GM13976 (cell line): ENCODE data around the gene LMOD1.

Source experiments
- DNase-seq: peaks from one replicate; pipeline ENCODE4 v3.0.0; 2012; ENCODE audit warnings: low spot score
- in situ Hi-C: fragments of 300-500 bp; cut with MboI; formaldehyde crosslinking; loops from one replicate; pipeline ENCODE4 v1.12.0; 2022; ENCODE audit warnings: low sequenced_read_pairs, mixed read lengths, inconsistent platforms; ENCODE audit not compliant: unreplicated experiment
- TF ChIP-seq, protein P1 (sequence below): IDR thresholded peaks from 2 replicates; pipeline ENCODE4 v1.5.1; 2012; ENCODE audit warnings: borderline replicate concordance, mild to moderate bottlenecking; ENCODE audit not compliant: insufficient read depth; ENCODE audit errors: extremely low read depth, missing control alignments, control extremely low read depth

Gene LMOD1

DNA sequence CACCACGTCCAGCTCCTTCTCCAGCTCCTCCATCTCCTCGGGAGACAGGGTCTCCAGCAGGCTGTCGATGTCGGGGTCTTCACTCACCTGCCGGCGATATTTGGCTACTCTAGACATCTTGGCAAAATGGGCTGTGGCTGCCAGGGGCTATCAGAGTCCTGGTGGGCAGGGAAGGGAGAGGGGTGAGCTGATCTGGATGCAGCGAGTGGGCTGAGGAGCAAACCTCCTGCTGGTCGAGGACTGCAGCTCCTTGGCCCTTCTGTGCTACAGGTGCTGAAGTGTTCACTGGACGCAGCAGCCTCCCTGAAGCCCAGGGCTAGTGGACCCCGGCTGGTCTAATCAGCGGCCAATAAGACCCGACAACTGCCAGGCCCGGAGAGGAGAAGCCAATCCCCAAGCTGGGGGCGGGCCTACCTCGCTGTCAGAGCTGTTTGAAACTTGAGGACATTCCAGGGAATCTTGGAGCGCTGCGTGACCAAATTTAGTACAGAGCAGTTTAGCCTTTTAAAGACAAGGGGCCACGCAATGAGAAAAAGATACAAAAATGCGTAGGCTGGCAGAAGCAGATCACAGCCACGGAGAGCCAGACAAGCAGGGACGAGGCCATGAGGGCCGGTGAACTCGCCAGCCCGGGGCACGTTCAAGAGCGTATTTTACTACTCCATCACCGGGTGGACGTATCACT, at the start of gene LMOD1:
LMOD1 (minus strand) TSS at position 325 of the 685 bp plus-strand sequence; CDS start at position 117, 208 bp downstream.
- in situ Hi-C loops = no loop called here
- DNase-seq = peak; percentile 33
- TF ChIP-seq, protein P1, sequence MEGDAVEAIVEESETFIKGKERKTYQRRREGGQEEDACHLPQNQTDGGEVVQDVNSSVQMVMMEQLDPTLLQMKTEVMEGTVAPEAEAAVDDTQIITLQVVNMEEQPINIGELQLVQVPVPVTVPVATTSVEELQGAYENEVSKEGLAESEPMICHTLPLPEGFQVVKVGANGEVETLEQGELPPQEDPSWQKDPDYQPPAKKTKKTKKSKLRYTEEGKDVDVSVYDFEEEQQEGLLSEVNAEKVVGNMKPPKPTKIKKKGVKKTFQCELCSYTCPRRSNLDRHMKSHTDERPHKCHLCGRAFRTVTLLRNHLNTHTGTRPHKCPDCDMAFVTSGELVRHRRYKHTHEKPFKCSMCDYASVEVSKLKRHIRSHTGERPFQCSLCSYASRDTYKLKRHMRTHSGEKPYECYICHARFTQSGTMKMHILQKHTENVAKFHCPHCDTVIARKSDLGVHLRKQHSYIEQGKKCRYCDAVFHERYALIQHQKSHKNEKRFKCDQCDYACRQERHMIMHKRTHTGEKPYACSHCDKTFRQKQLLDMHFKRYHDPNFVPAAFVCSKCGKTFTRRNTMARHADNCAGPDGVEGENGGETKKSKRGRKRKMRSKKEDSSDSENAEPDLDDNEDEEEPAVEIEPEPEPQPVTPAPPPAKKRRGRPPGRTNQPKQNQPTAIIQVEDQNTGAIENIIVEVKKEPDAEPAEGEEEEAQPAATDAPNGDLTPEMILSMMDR = no peak

DNA sequence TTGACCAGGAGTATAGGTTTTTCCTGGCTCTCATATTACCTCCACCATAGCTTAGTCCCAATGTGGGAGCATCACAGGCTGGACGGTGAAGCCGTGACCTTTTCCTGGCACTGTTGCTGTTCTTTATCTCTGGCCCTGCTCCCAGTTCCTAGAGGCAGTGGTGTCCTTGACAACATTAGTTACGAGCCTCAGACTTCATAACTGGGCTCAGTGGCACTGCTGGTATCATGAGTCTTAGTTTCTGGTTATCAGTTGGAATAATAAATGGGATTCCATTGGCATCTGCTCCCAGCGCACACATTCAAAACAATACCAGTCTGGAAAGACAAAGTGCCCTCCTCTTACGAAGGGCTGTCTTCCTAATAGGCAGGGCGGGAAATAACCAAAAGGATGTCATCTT, 44.1 kb upstream of the LMOD1 start:
- TF ChIP-seq, protein P1 = no peak

DNA sequence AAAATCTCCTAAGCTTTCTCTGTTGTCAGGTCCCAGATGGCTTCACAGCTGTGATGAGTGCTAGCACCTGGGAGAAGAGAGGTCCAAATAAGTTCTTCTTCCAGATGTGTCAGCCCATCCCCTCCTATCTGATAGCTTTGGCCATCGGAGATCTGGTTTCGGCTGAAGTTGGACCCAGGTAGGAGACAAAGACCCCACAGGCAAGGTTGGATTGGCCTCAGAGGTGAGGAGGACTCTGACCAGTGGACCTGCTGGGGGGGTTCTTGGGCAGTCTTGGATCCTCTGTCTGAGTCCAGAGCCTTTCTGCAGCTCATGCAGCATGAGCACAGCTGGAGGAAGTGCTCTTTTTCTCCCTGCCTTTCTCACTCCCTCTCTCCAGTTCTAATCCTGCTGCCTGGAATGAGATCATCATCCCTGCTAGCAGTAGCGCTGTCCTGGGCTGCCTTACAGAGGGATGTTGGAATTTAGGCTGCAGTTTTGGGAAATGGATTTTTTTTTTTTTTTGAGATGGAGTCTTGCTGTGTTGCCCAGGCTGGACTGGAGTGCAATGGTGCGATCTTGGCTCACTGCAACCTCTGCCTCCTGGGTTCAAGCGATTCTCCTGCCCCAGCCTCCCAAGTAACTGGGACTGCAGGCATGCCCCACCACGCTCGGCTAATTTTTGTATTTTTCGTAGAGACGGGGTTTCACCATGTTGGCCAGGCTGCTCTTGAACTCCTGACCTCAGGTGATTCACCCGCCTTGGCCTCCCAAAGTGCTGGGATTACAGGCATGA, 43.2 kb upstream of the LMOD1 start:
- DNase-seq = no peak
- in situ Hi-C loops = no loop called here

More for the DNA sequence above, 44.1 kb upstream of the LMOD1 start:
- DNase-seq = no peak
- in situ Hi-C loops = no loop called here

DNA sequence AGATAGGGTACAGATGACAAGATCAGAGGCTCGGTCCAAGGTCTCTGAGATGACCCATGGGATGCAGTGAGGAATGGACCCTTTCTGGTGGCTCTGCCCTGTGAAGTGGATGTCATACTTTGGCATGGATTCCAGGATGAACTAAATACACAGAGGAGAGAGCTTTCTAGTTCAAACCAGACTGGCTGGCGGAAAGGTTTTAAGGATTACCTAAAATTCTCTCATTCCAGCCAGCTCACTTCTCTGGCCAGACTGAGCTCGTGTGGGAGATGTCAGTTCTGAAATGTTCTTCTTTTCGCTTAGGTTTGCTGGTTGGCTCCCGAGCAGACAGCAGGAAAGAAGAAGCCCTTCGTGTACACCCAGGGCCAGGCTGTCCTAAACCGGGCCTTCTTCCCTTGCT, 42.3 kb upstream of the LMOD1 start:
- DNase-seq = no peak
- TF ChIP-seq, protein P1 = no peak
- in situ Hi-C loops = no loop called here

More for the DNA sequence above, 43.2 kb upstream of the LMOD1 start:
- TF ChIP-seq, protein P1 = no peak

DNA sequence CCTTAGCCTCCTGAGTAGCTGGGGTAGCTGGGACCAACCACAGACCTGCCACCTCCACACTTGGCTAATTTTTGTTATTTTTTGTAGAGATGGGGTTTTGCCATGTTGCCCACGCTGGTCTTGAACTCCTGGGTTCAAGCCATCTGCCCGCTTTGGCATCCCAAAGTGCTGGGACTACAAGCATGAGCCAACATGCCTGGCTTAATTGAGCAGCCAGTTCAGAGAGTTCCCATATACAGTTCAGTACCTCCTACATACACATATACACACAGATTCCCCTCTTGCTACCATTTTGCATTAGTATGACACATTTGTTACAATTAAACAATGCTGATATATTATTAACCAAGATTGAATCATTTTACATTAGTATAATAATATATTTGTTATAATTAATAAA, 39.0 kb upstream of the LMOD1 start:
- TF ChIP-seq, protein P1 = no peak
- in situ Hi-C loops = no loop called here
- no peak for DNase-seq

DNA sequence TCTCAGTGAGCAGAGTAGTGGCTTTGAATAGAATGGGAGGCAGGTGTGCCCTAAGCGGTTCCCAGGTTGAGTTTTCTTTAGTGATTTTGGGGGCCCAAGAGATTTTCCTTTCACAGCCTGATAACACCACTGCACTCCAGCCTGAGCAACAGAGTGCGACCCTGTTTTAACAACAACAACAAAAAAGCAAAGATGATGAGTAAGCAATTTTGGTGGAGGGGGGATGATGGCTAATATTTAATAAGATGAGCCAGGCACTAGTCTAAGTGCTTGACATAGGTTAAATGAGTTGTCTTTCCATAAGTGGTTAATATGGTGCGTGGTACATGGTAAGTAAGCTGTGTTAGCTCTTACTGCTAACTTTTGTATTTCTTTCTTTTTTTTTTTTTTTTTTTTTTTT, 38.1 kb upstream of the LMOD1 start:
- TF ChIP-seq, protein P1 = no peak
- DNase-seq = no peak
- in situ Hi-C loops = no loop called here
